HG03469 (cell line): ENCODE results near the gene L3HYPDH.

ENCODE experiments used
- ATAC-seq: cut with Tn5 transposase; IDR thresholded peaks from one replicate; pipeline ENCODE4 v1.9.1; 2021; ENCODE audit warnings: mild to moderate bottlenecking, moderate library complexity, moderate number of reproducible peaks; ENCODE audit not compliant: unreplicated experiment

Gene L3HYPDH

DNA sequence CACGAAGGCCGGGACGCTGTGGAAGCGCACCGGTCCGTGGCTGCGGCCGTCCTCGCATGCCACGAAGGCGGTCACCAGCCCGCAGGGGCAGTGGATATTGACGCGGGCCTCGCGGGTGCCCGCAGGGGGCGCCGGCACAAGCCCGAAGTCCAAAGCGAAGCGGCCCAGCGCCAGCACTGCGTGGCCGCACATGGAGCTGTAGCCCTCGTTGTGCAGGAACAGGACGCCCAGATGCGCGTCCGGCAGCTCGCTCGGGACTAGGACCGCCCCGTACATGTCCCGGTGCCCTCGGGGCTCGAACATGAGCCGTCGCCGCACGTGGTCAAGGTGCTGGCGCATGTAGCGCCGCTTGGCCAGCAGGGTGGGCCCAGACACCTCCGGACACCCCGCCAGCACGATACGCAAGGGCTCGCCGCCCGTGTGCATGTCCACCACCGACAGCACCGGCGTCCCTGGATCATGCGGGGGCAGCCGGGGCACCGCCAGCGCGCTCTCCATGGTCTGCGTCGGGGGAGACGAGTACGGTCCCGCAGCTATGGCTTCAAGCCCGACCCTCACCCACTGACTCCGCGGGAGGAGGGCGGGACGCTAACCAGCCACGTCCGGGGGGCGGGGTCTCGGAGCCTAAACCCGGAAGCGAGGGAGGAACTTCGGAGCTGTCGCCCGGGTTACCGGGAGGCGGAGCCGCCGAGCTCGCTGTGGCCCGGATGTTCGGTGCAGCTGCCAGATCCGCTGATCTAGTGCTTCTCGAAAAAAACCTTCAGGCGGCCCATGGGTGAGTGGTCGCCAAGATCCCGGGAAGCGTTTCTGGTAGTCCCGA, at the start of gene L3HYPDH, which contains the start of gene JKAMP:
Gene L3HYPDH (minus strand): TSS at position 590 of the 820 bp plus-strand sequence. CDS start 92 bp downstream, at position 498.
Gene JKAMP (plus strand): TSS at position 699 of the 820 bp plus-strand sequence. CDS start 73 bp downstream, at position 772.
- ATAC-seq: peak; percentile 70

DNA sequence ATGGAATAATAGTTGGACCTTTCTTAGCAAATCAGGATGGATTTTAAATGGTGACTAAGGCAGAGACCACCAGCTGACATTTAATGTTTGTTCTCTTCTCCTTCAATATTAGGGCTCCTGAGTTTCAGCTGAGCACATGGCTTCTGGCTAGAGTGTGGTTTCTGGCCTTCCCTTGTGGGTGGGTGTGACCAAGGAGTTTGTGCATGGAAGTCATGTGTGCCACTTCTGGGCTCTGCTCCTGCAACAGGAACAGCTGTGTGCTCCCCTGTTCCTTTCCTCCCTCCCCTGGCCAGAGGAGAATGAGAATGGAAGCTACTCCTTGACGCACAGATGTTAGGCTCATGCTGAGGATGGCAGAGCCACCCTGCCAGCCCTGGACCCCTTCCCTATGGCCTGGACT, 48.2 kb upstream of the L3HYPDH start:
- no peak for ATAC-seq

DNA sequence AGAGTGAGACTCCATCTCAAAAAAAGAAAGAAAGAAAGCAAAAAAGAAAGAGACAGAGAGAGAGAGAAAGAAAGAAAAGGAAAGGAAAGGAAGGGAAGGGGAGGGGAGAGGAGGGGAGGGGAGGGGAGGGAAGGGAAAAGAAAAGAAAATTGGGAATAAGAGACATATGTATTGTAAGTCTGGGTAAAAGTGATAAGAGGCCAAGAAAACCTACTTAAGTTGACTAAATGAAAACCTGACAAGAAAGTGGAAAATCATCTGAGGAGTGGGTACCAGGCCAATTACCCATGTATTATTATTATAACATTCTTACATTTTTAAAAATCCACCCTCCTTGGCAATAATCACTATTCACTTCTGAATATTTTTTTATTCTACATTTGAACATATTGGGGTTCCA, 46.1 kb upstream of the L3HYPDH start:
- ATAC-seq: no peak

DNA sequence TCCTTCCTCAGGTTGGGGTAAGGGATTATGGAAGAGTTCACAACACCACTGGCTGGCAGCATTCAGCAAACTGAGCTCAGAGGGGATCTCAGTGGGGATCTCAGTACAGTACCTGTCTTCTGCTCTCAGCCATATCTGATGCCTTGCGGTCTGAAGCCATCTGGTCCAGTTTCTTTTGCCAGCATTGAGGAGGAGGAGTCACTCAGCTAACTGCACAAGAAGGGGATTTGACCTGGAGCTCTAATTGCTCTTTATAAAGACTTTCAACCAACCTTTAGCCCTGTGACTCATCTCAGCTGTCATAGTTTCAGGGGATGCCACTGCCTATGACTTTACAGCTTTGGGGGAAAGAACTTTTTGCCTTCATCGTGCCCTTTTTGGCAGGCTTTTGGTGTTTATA, 45.0 kb upstream of the L3HYPDH start:
- no peak for ATAC-seq

DNA sequence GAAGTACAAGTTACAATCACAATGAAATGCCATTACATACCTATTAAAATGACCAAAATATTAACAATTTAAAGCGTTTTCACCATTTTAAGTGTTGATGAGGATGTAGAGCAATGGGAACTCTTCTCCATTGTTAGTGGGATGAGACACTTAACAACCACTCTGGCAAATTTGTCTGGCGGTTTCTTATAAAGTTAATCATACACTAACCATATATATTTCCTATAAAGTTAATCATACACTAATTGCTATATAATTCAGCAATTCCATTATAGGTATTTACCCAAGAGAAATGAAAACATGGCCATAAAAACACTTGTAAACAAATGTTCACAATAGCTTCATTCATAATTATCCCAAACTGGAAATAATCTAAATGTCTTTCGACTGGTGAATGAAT, 36.0 kb upstream of the L3HYPDH start:
- ATAC-seq: no peak

DNA sequence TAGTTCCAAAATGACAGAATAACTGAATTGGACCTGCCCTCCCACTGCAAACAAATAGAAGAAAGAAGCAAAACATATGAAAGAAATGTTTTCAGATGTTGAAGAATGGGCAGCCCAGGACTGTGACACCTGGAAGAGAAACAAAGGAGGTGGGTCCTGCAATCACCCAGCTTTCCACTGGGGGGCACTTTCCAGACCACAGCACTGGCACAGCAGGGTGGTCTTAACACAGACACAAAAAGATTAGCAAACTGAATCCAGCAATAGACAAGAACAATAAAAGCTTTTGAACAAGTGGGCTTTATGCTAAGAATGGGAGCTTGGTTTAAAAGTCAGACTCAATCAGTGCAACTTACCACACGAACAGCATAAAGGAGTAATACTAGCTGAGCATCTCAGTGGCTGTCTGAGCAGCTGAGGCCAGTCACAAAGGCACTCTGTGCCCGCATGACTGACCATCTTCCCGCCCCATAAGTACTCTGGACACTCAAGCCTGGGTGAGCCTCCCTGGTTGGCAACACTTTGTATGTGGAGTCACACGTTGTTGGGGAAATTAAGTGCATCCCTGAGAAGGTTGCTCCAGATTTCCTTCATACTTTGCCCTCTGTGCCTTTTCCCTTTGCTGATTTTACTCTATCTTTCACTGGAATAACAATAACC, 27.8 kb upstream of the L3HYPDH start:
- no peak for ATAC-seq

DNA sequence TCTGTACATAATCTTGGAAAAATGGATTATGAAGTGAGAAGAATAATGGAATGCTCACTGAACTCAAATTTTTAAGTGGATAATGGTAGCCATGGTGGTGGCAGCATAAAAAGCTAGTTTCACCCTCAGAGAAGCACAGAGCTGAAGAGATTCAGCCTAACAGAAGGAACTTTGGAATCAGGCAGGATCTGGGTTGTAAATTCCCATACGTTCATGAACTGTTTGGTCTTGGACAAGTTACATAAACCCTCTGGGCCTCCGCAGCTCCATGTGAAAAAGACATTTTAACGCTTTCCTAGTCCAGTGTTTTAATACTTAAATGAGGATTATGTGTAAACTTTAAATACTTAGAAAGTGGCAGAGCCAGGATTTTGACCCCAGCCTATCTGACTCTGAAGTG, 26.8 kb upstream of the L3HYPDH start:
- ATAC-seq: no peak

DNA sequence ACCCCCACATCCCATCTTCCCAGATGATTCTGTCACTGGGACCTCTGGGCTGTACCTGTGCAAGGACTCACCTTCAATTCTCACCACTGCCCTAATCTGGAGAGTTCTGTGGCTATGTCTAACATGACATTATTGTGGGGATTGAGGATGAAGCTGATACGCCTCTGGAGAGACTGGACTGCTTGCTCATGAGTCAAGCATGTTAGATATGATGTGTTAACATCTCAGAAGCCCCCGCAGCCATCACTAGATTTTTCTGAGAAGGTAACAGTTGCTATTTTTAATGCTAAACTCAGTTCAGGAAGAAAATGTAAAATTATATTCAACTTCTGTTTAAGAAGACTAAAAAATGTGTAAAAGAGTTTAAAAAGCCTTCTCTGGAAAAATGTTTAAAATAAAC, 25.8 kb upstream of the L3HYPDH start:
- no peak for ATAC-seq

DNA sequence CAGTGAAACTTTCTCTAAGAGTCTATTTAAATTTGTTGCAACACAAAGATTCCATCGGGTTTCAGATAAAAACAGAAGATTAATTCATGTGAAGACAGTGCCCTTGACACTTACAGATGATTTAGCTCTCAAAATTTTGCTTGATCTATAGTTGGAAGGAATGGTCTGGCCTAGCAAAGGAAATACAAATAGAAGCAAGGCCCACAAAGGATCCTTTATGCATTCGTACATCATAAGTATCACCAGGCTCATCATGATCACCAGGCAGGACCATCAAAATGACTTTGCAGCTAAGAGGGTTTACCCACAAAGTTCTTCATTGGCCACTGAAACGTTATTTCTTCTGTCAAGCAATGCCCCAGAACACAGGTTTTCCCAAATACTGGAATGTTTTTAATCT, 24.9 kb upstream of the L3HYPDH start:
- no peak for ATAC-seq

DNA sequence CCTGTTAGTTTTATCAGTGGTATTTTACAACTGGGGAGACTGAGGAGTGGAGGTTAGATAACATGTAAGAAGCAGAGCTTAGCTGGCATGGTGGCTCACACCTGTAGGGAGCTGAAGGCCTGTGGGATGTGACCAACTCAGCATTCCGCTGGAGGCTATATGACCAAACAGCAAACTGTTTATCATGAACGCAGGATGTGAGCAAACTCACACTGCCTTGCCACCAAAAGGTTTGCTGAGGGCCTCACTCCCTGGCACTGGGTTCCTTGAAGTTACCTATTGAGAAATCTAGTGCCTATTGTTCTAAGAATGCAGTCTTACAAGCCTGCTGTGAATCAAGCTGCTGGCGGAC, 23.5 kb upstream of the L3HYPDH start:
- no peak for ATAC-seq

DNA sequence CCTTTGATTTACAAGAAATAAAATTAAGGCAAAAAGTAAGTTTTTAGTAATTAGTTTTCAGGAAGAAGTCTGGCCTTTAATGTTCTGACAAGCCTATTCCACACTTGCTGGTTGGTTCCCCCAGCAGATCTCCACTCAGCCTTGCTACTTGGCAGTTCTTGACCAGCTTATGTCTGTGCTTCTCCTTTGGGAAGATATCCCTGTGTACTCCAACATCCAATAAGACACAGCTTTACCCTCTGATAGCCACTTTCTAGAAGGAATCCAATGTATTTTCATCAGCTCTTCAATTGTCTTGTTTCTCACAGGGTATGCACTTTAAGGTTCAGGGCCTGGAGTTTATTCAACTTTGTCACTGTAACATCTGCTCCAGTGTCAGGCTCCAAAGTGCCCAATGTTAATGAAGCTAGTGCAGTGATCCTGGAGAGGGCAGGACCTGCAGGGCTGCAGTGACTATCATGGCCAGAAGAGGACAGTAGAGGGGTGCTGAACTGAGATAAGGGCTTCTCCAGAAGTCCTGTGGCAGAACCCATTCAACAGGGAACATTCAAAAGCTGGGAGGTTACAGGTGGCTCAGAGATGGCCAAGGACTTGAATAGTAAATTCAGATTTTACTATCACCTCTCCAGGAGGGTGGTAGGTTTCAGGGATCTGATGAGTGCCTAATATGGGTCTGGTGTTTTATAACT, 23.0 kb upstream of the L3HYPDH start:
- peak; percentile 69 for ATAC-seq

DNA sequence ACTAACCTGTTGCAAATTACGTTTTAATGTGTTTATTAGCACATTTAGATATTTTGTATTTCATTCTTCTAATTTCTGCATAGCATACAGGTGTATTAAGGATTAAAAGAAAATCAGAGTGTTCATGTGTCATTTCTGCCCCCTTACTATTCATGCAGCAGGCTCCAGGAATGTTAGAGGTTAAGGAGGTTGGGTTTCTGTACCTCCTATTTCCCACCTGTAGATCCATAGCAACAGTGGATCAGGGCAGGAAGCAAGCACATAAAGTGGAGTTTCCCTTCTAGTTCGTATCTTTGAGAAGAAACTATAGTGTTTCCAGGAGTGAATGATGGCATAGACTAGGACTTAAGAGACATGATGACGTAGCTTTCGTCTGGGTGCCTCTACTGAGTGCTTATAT, 19.0 kb upstream of the L3HYPDH start:
- ATAC-seq: no peak

DNA sequence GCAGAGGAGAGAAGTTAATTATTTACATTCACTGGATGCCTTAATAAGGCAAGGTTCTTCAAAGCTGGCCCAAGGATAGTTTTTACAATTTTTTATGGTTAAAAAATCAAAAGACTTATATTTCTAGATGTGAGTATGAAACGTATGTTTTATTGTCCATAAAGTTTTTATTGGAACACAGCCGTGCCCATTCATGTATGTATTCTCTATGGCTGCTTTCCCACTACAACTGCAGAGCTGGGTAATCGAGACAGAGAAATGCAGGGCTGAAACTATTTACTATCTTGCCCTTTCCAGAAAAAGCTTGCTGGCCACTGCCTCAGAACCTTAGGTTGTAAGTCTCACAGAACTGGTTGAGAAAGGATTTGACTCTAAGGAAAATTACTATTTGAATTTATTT, 16.5 kb upstream of the L3HYPDH start:
- no peak for ATAC-seq

DNA sequence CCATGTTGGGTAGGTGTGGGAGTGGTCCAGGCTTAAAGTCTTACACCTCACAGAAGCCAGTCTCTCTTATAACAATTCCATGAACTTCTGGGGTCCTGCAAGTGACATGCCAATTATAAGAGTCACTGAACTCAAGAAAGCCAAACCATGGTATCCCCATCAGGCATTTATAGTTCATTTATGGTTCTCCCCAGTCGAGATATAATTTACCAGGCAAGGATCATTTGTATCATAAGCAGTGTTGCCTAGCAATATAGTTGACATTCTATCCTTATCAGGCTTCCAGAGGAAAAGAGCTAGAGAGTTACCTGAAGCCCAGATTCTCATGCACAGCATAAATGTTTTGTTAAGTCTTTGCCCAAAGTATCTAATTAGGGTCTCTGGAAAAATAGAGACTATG, 8.2 kb upstream of the L3HYPDH start:
- no peak for ATAC-seq

DNA sequence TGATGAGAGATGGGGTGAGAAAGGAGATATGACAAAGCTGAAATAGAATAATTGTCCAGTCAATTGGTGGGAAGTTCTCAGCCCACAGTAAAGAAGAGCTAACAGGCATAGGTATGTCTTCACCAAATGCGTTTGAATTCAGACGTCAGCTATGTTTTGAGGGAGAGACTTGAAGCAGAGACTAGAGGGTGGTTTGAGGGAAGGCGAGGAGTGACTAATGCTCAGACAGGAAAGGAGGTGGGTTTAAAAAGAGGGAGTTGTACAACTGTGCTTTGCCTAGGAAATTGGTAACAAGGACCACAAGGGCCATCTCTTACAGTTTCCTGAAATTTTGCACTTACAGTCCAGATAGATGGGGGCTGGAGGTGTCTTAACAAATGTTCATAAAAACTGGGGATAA, 6.5 kb upstream of the L3HYPDH start:
- ATAC-seq: no peak

DNA sequence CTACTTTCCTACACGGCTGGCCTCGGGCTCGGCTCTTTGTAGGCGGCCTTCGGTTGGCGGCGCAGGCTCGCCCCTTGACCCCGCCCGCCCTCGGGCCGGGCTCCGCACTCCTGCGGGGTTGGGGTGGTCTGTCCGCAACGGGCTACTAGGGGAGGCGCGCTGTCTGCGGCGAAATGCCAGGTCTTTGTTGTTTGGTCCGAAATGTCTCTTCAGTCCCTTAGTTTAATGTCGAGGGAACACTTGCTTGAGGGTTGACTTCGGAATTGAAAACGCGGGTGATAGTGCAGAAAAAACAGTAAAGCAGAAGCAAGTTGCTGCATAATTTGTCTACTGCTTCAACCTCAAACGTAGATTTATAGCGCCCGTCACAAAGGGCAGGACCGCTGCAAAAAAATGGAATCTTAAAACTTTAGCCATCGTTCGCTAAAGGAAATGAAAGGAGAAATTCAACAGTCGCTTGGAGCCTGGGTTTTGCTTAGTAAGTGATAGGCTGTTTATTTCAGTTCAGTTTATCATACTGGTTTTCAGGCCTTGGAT, 499 bp upstream of the L3HYPDH start:
- peak; percentile 30 for ATAC-seq

DNA sequence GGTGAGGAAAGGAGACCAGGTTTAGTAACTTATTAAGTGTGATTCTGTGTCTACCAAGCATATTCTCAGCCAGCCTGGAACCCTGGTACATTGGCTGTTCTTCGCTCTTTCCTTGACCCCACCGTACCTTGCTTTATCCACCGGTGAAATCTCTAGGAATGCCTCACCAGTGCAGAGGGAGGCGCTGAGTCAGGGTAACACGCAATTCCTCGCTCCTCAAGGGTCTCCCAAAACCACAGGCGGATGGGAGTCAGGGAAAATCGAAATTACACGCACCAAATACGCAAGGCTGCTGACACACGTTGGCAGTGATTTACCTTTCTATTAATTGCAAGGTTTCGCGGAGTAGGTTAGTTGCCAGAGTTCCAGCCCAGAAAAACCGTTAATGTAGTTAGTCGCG, 845 bp downstream of the L3HYPDH start:
- ATAC-seq: no peak

DNA sequence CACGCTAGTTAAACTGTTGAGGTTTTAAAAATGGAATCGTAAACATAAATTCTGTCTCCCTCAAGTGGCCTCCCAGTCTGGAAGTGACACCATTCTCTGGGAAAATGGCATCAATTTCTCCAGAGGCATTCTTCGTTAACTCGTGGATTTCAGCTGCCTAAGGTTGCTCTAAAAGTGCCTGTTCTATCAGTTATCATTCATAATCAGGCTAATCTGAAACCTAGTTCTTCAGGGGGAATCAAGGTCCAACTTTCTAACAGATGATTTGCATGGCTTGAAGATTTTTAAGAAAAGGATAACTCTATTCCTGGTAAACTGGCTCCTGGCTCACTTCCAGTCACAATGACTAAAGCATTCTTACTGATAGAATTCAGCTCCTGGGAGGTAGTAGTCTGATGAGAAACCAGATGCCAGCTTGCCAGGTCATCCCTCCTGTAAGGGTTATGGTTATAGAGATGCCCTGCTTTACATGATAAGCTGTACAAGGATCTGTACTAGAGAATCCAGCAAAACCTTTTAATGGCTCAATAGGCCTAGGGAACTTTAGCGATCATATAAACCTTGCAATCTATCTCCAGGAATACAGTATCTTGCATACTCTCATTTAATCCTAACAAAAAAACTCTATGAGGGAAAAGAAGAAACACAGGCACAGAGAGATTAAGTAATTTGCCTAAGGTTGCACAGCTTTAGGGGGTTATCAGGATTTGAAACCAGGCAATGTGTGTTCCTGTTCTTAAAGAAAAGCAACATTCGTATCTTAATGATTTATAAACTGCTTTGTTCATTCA, 1.5 kb downstream of the L3HYPDH start:
- no peak for ATAC-seq

DNA sequence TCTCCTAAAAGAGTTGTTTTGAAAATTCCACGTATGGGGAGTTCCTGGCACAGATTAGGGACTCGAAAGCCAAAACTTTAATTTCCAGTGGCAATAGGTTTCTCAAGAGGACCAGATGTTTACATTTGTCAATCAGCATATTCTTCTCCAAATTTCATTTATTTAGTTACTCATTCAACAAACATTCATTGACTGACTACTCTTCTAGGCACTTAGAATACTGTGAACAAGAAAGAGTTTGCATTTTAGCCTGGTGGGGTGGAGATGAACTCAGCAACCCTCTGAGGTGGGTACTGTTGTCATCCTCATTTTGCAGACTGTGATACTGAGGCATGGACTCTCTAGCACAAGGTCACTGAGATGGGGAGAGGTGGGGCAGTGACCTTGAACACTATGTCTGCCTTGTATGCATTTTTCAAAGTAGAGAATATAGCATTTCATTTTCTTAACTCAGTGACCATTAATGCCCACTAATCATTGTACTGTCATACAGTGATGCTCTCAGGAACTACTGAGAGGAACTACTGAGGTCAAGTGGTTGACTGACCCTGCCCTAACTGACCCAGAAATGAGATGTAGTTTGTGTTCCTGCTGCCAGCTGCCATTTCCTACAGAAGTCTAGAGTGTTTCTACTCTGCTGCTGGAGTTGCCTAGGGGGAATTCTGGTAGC, 2.2 kb downstream of the L3HYPDH start:
- ATAC-seq: no peak

DNA sequence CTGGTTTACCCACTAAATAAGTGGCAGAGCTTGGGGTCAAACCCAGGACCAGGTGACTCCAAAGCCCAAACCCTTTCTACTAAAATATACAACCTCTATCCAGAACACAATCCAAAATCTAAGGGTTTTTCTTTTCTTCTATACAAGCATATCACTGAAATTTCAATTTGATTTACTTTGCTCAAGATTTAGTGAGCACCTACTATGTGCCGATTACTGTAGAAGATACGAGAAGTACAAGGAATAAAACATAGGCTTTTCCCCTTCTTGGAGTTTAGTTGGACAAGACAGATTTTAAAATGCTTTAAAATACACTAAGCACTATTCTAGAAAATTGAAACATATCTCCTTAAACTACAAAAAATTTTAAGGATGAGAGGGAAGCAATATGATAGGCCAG, 2.8 kb downstream of the L3HYPDH start:
- no peak for ATAC-seq
